Kidney (tissue), 14 donors: ENCODE results near the gene IQSEC1. TPM values are rescaled to one million over a fixed set of nuclear protein-coding genes. Genes with fewer than 3 reads are reported as not detected.

Experiments
- DNase-seq, 5 donors: peaks; one replicate each; pipeline ENCODE4 v3.0.0-alpha.2; 2013 to 2020
- FAIRE-seq: peaks from 2 replicates; lab custom pipeline; 2012; peaks lifted over from hg19 to GRCh38; lab: Jason Lieb, UNC
- H3K27ac ChIP-seq, 2 donors: one replicate each; pipeline ENCODE4 v1.7.0; 2013; ENCODE audit warnings: low read depth in 2 of 2, low read length in 2 of 2, inconsistent platforms in 1 of 2
- H3K27me3 ChIP-seq: one replicate; pipeline ENCODE4 v1.7.1; 2013; ENCODE audit warnings: low read length, inconsistent platforms; ENCODE audit not compliant: control insufficient read depth, insufficient read depth
- H3K36me3 ChIP-seq, 3 donors: one replicate each; pipeline versions ENCODE4 v1.7.0 to v1.7.1; 2013; ENCODE audit warnings: low read length in 3 of 3, control low read depth in 1 of 3, inconsistent platforms in 1 of 3; ENCODE audit not compliant: insufficient read depth in 3 of 3, control insufficient read depth in 2 of 3
- H3K4me1 ChIP-seq, 3 donors: one replicate each; pipeline versions ENCODE4 v1.7.0 to v1.7.1; 2013; ENCODE audit warnings: low read length in 3 of 3, inconsistent platforms in 1 of 3, low read depth in 1 of 3; ENCODE audit not compliant: control insufficient read depth in 2 of 3, insufficient read depth in 2 of 3
- H3K4me3 ChIP-seq, 3 donors: one replicate each; pipeline versions ENCODE4 v1.7.0 to v1.8.1; 2013; ENCODE audit warnings: low read length in 3 of 3, control low read depth in 1 of 3, inconsistent platforms in 1 of 3
- H3K9ac ChIP-seq, 3 donors: one replicate each; pipeline versions ENCODE4 v1.7.0 to v1.7.1; 2013; ENCODE audit warnings: low read length in 3 of 3, control low read depth in 1 of 3, inconsistent platforms in 1 of 3
- H3K9me3 ChIP-seq, 3 donors: one replicate each; pipeline versions ENCODE4 v1.7.0 to v1.7.1; 2013; ENCODE audit warnings: low read length in 3 of 3, control low read depth in 1 of 3, inconsistent platforms in 1 of 3; ENCODE audit not compliant: control insufficient read depth in 2 of 3, insufficient read depth in 1 of 3
- intact Hi-C: fragments of 100-400 bp; cut with DNase I; formaldehyde crosslinking; loops from one replicate; pipeline ENCODE4 v1.11.1; 2022
- polyA plus RNA-seq: library from polyadenylated mRNA; stranded (reverse); fragments of 350-450 nt; fragmentation: Illumina TruSeq; extraction: RNeasy Lipid Tissue Mini Kit (QIAGEN cat#74804); gene quantifications from one replicate; pipeline ENCODE4 v1.2.3, GENCODE V29; 2014; ENCODE audit warnings: low read depth, low replicate concordance; ENCODE audit not compliant: insufficient read depth
- total RNA-seq: library from RNA; stranded (reverse); fragmentation: NEBNext Ultra II Directional; extraction: Animal tissue kit (Norgen Biotek cat#: 25700); gene quantifications from one replicate; pipeline ENCODE4 v1.2.1, GENCODE V29; 2021
- TF ChIP-seq, protein P1 (sequence below): IDR thresholded peaks from 3 replicates; pipeline ENCODE4 v1.5.1; 2012; ENCODE audit warnings: mild to moderate bottlenecking, moderate library complexity, borderline replicate concordance; ENCODE audit not compliant: insufficient read depth; ENCODE audit errors: extremely low read depth
- donor health status: control.
- donor health status: control.
- donor health status: control.
- donor health status: control.
- donor health status: control.
- donor health status: DM: yes; HTN: yes; CAD: no.
- donor health status: Normal renal cell carcinoma (clear cell type).

Gene IQSEC1
- total and polyA plus RNA-seq, 2 donors from 2014 or later: 15.1 to 45.7 TPM

DNA sequence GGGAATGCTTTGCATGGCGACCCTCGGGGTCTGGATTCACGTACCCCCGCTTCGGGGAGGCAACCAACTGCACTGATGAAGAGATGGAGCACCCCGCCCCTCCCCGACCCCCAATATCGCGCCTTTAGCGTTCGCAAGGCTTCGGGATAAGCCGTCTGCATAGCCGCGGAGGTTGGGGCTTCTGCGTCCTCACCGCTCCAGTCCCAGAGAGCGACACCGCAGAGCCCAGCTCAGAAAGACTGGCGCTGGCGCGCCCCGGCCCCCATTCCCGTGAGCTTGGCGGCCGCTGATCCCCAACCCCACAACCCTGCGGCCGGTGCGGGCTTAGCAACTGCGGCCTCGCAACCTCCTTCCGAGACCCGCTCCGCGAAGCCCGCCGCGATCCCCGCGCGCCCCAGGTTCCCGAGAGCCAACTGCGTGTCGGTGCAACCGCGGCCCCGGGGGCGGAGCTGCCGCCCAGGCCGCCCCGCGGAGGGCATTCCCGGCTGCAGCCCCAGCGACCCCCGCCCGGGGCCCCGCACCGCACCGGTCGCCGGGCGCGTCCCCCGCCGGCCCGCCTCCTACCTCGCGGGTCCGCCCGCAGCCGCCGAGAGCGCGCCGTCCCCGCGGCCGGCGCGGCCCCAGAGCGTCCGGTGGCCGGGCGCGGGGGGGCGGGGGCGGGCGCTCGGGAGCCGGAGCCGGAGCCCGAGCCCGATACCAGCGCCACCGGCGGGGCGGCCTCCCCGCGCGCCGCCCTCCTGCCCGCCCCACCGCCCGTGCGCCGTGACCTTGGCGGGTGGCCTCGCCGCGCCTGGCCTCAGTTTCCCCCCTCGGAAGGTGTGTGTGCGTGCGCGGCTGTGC, 79.5 kb downstream of the IQSEC1 start:
- FAIRE-seq: no peak
- DNase-seq: peak in 1 of 5 donors; percentile 47
- Histone ChIP-seq H3K36me3 (no peaks in the 10 kb centered on the region), H3K9me3 (no peaks in the 10 kb centered on the region), H3K4me3 (peak overlapping the region in 2 of 3 donors; percentile 73 to 80), H3K4me1 (peaks cover 0 to 11% (median 4%) of the 10 kb centered on the region in 3 donors), H3K9ac (peak overlapping the region in 2 of 3 donors; percentile 67 to 79), H3K27ac (peak overlapping the region; percentile 87 to 92), H3K27me3 (no peaks in the 10 kb centered on the region)
- TF ChIP-seq, protein P1, sequence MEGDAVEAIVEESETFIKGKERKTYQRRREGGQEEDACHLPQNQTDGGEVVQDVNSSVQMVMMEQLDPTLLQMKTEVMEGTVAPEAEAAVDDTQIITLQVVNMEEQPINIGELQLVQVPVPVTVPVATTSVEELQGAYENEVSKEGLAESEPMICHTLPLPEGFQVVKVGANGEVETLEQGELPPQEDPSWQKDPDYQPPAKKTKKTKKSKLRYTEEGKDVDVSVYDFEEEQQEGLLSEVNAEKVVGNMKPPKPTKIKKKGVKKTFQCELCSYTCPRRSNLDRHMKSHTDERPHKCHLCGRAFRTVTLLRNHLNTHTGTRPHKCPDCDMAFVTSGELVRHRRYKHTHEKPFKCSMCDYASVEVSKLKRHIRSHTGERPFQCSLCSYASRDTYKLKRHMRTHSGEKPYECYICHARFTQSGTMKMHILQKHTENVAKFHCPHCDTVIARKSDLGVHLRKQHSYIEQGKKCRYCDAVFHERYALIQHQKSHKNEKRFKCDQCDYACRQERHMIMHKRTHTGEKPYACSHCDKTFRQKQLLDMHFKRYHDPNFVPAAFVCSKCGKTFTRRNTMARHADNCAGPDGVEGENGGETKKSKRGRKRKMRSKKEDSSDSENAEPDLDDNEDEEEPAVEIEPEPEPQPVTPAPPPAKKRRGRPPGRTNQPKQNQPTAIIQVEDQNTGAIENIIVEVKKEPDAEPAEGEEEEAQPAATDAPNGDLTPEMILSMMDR: no peak
- intact Hi-C loops: no loop called here

DNA sequence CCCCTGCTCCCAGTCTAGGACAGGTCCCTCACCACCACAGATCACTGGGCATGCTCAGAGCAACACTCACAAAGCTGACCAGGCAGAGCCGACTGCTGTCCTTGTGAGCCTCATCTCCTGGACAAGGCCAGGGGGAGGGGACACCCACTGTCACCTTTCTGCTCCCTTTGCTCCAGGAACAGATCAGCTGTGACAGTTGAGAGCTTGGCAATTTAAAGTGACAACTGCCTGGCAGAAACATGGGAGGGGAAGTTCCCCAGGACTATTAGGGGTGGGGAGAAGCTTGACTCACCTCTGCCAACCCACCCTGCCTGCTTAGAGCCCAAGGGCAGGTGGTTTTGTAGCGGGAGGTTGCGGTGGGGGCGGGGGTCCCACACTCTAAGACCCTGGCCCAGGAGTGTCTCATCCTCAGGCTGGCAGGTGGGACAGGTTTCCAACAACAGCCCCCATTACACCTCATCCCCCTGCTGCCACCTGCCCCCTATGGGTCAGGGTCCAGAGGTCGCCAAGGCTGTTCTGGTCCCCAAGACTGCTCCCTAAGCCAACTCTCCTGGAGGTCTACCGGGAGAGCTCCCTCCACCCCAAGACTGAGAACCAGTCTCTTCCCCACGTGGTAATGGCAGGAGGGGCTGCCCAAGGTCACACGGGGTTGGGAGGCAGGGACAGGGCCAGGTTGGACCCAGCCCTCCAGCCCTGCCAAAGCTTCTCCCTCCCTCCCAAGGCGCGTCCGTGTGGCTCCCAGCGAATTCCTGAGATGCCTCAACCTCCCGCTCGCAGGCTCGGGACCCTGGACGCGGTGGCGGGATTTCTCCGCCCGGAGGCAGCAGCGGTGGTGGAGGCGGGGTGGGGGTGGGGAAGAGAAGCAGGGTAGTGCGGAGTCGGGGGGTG, 80.4 kb downstream of the IQSEC1 start:
- Histone ChIP-seq H3K9me3 (no peaks in the 10 kb centered on the region), H3K4me1 (peaks cover 0 to 11% (median 4%) of the 10 kb centered on the region in 3 donors), H3K36me3 (no peaks in the 10 kb centered on the region), H3K4me3 (peak overlapping the region in 2 of 3 donors; percentile 7 to 59), H3K27me3 (no peaks in the 10 kb centered on the region), H3K9ac (peak overlapping the region in 1 of 3 donors; percentile 35), H3K27ac (peak overlapping the region; percentile 55 to 67)
- DNase-seq: peak in 4 of 5 donors; percentile 66 to 86 (median 78)
- intact Hi-C loops: no loop called here
- TF ChIP-seq, protein P1: no peak
- no peak for FAIRE-seq

- no peaks in the 10 kb centered on the region for H3K27me3 ChIP-seq
- no peak overlapping the region for H3K27ac ChIP-seq
- H3K4me1 ChIP-seq: peaks cover 0 to 14% (median 4%) of the 10 kb centered on the region in 3 donors
- intact Hi-C loops: no loop called here
- H3K4me3 ChIP-seq: no peak overlapping the region
- no peaks in the 10 kb centered on the region for H3K36me3 ChIP-seq
- DNase-seq (no peak), FAIRE-seq (no peak)
- TF ChIP-seq, protein P1: no peak
- no peaks in the 10 kb centered on the region for H3K9me3 ChIP-seq
- H3K9ac ChIP-seq: no peak overlapping the region
These were observed 81.4 kb downstream of the IQSEC1 start for GRCh38 chr3:12991861-12992281.
